GM06990 (cell line): ENCODE measurements around the gene PLEKHJ1.

Experiments used
- DNase-seq: peaks from one replicate; pipeline ENCODE4 v3.0.0-alpha.2; 2011; ENCODE audit not compliant: insufficient read length; ENCODE audit errors: extremely low read depth
- H3K27me3 ChIP-seq: replicated peaks from 2 replicates; pipeline ENCODE4 v1.6.0; 2011; ENCODE audit warnings: low read length; ENCODE audit not compliant: control insufficient read depth, insufficient read depth
- H3K36me3 ChIP-seq: 2 replicates; pipeline ENCODE4 v1.5.1; 2011; ENCODE audit warnings: low read length; ENCODE audit not compliant: control insufficient read depth, insufficient read depth
- H3K4me3 ChIP-seq: replicated peaks from 2 replicates; pipeline ENCODE4 v1.5.1; 2011; ENCODE audit warnings: low read depth, mild to moderate bottlenecking, control low read depth, low read length
- TF ChIP-seq, protein P1 (sequence below): IDR thresholded peaks from 2 replicates; pipeline ENCODE4 v1.5.1; 2011; ENCODE audit warnings: low read length, control low read depth, mild to moderate bottlenecking, inconsistent platforms; ENCODE audit not compliant: insufficient read depth, poor library complexity, severe bottlenecking

The PLEKHJ1 gene

GRCh38 chr19:2223959-2224358 is 12.2 kb downstream of the PLEKHJ1 start:
- no peaks in the 10 kb centered on the region for H3K27me3 ChIP-seq
- peaks cover 41% of the 10 kb centered on the region for H3K36me3 ChIP-seq
- TF ChIP-seq, protein P1, sequence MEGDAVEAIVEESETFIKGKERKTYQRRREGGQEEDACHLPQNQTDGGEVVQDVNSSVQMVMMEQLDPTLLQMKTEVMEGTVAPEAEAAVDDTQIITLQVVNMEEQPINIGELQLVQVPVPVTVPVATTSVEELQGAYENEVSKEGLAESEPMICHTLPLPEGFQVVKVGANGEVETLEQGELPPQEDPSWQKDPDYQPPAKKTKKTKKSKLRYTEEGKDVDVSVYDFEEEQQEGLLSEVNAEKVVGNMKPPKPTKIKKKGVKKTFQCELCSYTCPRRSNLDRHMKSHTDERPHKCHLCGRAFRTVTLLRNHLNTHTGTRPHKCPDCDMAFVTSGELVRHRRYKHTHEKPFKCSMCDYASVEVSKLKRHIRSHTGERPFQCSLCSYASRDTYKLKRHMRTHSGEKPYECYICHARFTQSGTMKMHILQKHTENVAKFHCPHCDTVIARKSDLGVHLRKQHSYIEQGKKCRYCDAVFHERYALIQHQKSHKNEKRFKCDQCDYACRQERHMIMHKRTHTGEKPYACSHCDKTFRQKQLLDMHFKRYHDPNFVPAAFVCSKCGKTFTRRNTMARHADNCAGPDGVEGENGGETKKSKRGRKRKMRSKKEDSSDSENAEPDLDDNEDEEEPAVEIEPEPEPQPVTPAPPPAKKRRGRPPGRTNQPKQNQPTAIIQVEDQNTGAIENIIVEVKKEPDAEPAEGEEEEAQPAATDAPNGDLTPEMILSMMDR = no peak
- no peak overlapping the region for H3K4me3 ChIP-seq
- DNase-seq = peak; percentile 71

DNA sequence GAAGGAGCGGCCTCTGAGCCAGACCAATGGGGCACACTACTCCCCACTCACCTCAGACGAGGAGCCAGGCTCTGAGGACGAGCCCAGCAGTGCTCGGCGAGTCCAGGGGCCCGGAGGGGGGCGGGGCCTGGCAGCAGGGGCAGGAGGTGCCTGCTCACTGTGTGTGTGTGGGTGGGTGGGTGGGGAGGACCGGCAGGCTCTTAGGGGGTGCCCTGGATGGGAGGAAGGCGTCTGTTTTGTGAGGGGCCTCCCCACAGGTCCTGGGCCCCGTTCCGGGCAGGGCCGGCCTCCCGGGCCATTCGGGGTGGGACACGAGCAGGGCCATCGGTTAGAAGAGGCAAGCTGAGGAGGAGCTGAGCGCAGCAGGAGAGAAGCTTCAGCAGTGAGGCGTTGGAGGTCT is 12.7 kb downstream of the PLEKHJ1 start:
- Histone ChIP-seq H3K27me3 (no peaks in the 10 kb centered on the region), H3K36me3 (peaks cover 35% of the 10 kb centered on the region), H3K4me3 (no peak overlapping the region)
- DNase-seq = no peak
- TF ChIP-seq, protein P1 = no peak

DNA sequence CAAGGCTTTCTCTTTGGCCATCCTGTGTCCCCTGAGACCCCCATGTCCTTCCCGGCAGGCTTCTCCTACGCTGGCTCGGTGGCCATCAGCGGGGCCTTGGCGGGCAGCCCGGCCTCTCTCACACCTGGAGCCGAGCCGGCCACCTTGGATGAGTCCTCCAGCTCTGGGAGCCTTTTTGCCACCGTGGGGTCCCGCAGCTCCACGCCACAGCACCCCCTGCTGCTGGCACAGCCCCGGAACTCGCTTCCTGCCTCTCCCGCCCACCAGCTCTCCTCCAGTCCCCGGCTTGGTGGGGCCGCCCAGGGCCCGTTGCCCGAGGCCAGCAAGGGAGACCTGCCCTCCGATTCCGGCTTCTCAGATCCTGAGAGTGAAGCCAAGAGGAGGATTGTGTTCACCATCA is 14.2 kb downstream of the PLEKHJ1 start:
- DNase-seq = no peak
- H3K4me3 ChIP-seq = no peak overlapping the region
- H3K27me3 ChIP-seq = no peaks in the 10 kb centered on the region
- H3K36me3 ChIP-seq = peaks cover 39% of the 10 kb centered on the region
- TF ChIP-seq, protein P1 = peak; percentile 20

DNA sequence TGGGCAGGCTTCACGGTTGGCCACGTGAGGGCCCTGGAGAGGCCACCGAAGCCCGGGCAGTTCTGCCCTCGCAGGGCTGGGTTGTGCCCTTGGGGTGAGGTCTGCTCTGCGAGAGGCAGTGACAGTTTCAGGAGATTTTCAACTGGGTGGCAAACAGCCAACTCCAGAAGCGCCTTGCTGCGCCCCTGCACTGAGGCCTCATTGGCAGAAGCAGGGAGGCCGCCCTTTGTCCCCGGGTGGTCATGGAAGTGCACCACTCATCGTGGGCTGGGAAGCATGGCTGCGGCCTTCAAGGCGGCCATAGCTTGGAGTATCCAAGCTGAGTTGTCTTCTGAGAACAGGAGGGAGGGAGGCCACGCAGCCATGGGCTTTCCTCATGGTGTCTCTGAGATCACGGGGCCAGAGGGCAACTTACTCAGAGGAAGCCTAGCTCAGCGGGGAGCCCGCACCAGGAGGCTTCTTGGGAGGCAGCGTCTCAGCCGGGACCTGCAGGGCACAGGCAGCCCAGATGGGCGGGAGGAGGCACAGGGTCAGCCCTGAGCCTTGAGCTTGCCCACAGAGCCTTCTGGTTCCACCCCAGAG is 14.8 kb downstream of the PLEKHJ1 start:
- no peak for DNase-seq
- no peaks in the 10 kb centered on the region for H3K27me3 ChIP-seq
- TF ChIP-seq, protein P1 = no peak
- H3K36me3 ChIP-seq = peaks cover 45% of the 10 kb centered on the region
- H3K4me3 ChIP-seq = no peak overlapping the region

GRCh38 chr19:2219726-2220125 is 16.4 kb downstream of the PLEKHJ1 start:
- TF ChIP-seq, protein P1 = no peak
- peaks cover 44% of the 10 kb centered on the region for H3K36me3 ChIP-seq
- DNase-seq = no peak
- no peaks in the 10 kb centered on the region for H3K27me3 ChIP-seq
- no peak overlapping the region for H3K4me3 ChIP-seq

GRCh38 chr19:2217591-2217990 is 18.5 kb downstream of the PLEKHJ1 start:
- H3K4me3 ChIP-seq = no peak overlapping the region
- DNase-seq = no peak
- TF ChIP-seq, protein P1 = no peak
- no peaks in the 10 kb centered on the region for H3K27me3 ChIP-seq
- H3K36me3 ChIP-seq = peaks cover 57% of the 10 kb centered on the region
